Effector memory CD4-positive, alpha-beta T cell (primary cell): ENCODE results near the gene KLHL10.
"Not testable (repeated sequence)": the region's sequence is repeated elsewhere in the genome, so short reads cannot be mapped to it uniquely, and the experiment has no call there.

Source experiments
- DNase-seq, 3 donors: peaks; one replicate each; pipeline ENCODE4 v3.0.0-alpha.2; 2020
- H3K27ac ChIP-seq: 2 replicates; pipeline ENCODE4 v1.7.0; 2013; ENCODE audit warnings: mild to moderate bottlenecking, low read length, moderate library complexity; ENCODE audit not compliant: insufficient read depth, poor library complexity, severe bottlenecking
- H3K27me3 ChIP-seq: replicated peaks from 2 replicates; pipeline ENCODE4 v1.7.0; 2013; ENCODE audit warnings: mild to moderate bottlenecking, low read length; ENCODE audit not compliant: insufficient read depth, control insufficient read depth, poor library complexity, severe bottlenecking
- H3K36me3 ChIP-seq: 2 replicates; pipeline ENCODE4 v1.7.0; 2013; ENCODE audit warnings: mild to moderate bottlenecking, low read length, moderate library complexity; ENCODE audit not compliant: control insufficient read depth, insufficient read depth
- H3K4me1 ChIP-seq: 2 replicates; pipeline ENCODE4 v1.7.0; 2013; ENCODE audit warnings: low read length, mild to moderate bottlenecking; ENCODE audit not compliant: control insufficient read depth, insufficient read depth, poor library complexity, severe bottlenecking
- H3K4me3 ChIP-seq: 2 replicates; pipeline ENCODE4 v1.7.0; 2013; ENCODE audit warnings: low read length, low read depth, mild to moderate bottlenecking; ENCODE audit not compliant: insufficient read depth, poor library complexity, severe bottlenecking
- H3K9me3 ChIP-seq: 2 replicates; pipeline ENCODE4 v1.7.0; 2013; ENCODE audit warnings: mild to moderate bottlenecking, low read length, moderate library complexity; ENCODE audit not compliant: control insufficient read depth

KLHL10 gene

GRCh38 chr17:41835214-41835799 is 2.3 kb upstream of the KLHL10 start:
- no peaks in the 10 kb centered on the region for H3K27me3 ChIP-seq
- no peaks in the 10 kb centered on the region for H3K9me3 ChIP-seq
- peaks cover 11% of the 10 kb centered on the region for H3K4me1 ChIP-seq
- H3K4me3 ChIP-seq = peak overlapping the region; percentile 79
- peak overlapping the region; percentile 52 for H3K27ac ChIP-seq
- DNase-seq = no peak
- no peaks in the 10 kb centered on the region for H3K36me3 ChIP-seq

DNA sequence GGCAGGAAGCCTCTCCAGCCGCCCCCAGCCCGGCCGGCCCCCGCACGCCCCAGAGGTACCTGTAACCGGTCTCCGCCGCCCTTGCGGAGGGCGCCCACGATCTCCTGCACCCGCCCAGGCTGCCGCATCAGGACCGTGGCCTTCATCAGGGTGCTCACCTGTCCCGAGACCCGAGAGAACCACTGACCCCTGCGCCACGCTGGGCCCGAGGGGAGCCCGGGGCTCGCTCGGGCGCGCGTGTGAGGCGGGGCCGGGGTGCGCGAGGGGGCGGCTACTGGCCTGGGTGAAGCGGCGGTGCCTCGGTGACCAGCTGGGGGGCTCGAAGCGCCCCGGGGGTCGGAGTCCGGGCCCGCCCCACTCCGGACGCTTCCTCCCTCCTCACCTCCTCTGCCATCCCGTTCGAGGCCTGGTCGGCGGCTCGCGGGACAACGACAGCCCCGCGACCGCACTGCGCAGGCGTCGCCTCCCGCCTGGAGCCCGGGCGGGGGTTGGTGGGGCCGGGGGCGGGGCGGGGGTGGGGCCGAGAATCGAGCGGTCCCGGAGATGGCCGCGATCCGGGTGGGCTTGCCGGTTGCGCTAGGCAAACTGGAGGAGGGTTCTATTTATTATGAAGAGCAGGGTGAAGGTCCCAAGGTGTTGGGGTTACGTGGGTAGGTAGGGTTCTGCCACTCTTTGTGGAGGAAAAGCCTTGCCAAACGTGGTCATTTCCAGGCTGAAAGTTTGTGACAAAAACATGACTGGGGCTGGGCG is 1.6 kb upstream of the KLHL10 start, which contains the start of gene NT5C3B:
Gene NT5C3B (minus strand): TSS at position 433 of the 750 bp plus-strand sequence. CDS start 39 bp downstream, at position 394.
- no peaks in the 10 kb centered on the region for H3K27me3 ChIP-seq
- H3K4me1 ChIP-seq = peaks cover 11% of the 10 kb centered on the region
- no peaks in the 10 kb centered on the region for H3K9me3 ChIP-seq
- DNase-seq = peak in 2 of 3 donors; percentile 15 to 33
- peak within 1 kb of the TSS; percentile 52 for H3K27ac ChIP-seq
- H3K36me3 ChIP-seq = no peaks in the 10 kb centered on the region
- H3K4me3 ChIP-seq = peak within 1 kb of the TSS; percentile 79

DNA sequence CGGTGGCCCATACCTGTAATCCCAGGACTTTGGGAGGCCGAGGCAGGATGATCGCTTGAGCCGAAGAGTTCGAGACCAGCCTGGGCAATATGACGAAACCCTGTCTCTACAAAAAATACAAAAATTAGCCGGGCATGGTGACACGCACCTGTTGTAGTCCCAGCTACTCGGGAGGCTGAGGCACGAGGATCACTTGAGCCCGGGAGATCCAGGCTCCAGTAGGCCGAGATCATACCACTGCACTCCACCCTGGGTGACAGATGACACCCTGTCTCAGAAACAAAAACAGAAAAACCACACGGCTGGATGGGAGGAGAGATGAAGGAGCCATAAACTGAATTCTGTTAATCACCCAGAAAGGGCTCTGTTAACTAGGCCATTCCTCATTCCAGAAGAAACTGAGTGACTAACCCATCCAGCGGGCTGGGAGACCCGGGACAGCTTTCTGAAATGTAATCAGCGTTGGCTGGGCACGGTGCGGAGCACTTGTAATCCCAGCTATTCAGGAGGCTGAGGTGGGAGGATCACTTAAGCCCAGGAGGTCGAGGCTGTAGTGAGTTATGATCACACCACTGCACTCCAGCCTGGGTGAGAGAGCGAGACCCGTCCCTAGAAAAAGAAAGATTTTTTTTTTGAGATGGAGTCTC is 952 bp upstream of the KLHL10 start:
- H3K27me3 ChIP-seq = no peaks in the 10 kb centered on the region
- no peaks in the 10 kb centered on the region for H3K9me3 ChIP-seq
- H3K27ac ChIP-seq = no peak overlapping the region
- no peak for DNase-seq
- peak overlapping the region; percentile 79 for H3K4me3 ChIP-seq
- no peaks in the 10 kb centered on the region for H3K36me3 ChIP-seq
- peaks cover 11% of the 10 kb centered on the region for H3K4me1 ChIP-seq

GRCh38 chr17:41839448-41839847 is 1.8 kb downstream of the KLHL10 start:
- H3K4me3 ChIP-seq = not testable (repeated sequence)

DNA sequence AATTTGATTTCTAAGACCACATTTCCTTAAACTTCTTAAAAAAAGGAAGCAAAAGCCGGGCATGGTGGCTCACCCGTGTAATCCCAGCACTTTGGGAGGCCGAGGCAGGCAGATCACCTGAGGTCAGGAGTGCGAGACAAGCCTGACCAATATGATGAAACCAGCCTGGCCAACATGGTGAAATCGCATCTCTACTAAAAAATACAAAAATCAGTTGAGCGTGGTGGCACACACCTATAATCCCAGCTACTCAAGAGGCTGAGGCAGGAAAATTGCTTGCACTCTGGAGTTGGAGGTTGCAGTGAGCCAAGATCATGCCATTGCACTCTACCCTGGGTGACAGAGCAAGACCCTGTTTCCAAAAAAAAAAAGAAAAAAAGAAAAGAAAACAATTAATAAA is 3.2 kb downstream of the KLHL10 start:
- not testable (repeated sequence) for H3K36me3 ChIP-seq, H3K9me3 ChIP-seq, DNase-seq, H3K27me3 ChIP-seq, H3K4me3 ChIP-seq, H3K27ac ChIP-seq, H3K4me1 ChIP-seq

More at GRCh38 chr17:41839448-41839847, 1.8 kb downstream of the KLHL10 start:
- not testable (repeated sequence) for H3K36me3 ChIP-seq, H3K27me3 ChIP-seq, H3K27ac ChIP-seq, H3K9me3 ChIP-seq, DNase-seq
- peaks cover 11% of the 10 kb centered on the region for H3K4me1 ChIP-seq

- DNase-seq = no peak
- Histone ChIP-seq H3K27me3 (no peaks in the 10 kb centered on the region), H3K27ac (no peak overlapping the region), H3K4me1 (no peaks in the 10 kb centered on the region), H3K4me3 (no peak overlapping the region), H3K9me3 (no peaks in the 10 kb centered on the region), H3K36me3 (peaks cover 4% of the 10 kb centered on the region)
These were observed 7.3 kb downstream of the KLHL10 start for GRCh38 chr17:41844971-41845370.

- Histone ChIP-seq H3K27ac (no peak overlapping the region), H3K4me3 (no peak overlapping the region), H3K27me3 (no peaks in the 10 kb centered on the region), H3K36me3 (peaks cover 8% of the 10 kb centered on the region), H3K4me1 (no peaks in the 10 kb centered on the region), H3K9me3 (no peaks in the 10 kb centered on the region)
- no peak for DNase-seq
These were observed 11.2 kb downstream of the KLHL10 start for GRCh38 chr17:41848788-41849187.

- Histone ChIP-seq H3K27ac (no peak overlapping the region), H3K4me1 (no peaks in the 10 kb centered on the region), H3K9me3 (no peaks in the 10 kb centered on the region), H3K36me3 (peaks cover 15% of the 10 kb centered on the region), H3K4me3 (no peak overlapping the region), H3K27me3 (no peaks in the 10 kb centered on the region)
- DNase-seq = no peak
These were observed 11.8 kb downstream of the KLHL10 start for GRCh38 chr17:41849251-41849990.

GRCh38 chr17:41851382-41851781 is 13.8 kb downstream of the KLHL10 start:
- not testable (repeated sequence) for H3K27me3 ChIP-seq, H3K4me3 ChIP-seq, DNase-seq, H3K27ac ChIP-seq, H3K9me3 ChIP-seq, H3K4me1 ChIP-seq
- H3K36me3 ChIP-seq = peaks cover 18% of the 10 kb centered on the region
